ENCODE measurements around the gene TTC7B.

The TTC7B gene

DNA sequence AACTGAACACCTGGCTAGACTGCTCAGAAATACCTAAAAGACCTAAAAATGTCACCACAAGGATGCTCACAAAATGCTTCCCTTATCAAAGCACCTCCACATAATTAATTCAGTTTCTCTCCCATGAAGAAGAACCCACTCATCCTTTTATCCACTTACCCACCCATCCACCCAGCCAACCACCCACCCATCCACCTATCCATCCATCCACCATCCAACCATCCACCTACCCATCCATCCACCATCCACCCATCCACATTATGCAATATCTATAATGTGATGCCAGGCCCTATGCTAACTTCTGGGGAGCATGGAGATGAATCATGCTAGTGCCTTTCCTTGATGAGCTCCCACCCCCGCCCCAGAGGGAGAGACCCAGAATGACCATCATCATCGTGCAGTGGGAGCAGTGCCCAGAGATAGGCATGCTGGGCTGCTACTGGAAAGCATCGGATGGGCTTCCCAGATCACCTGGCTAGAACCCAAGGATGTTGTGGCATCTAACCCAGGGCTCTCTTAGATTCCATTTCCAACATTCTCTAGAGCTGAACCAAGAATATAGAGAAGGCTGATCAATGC is 166.6 kb downstream of the TTC7B start:
- DNase-seq (ENCODE audit: low read depth in 1 of 2, low spot score in 1 of 2): no peak

DNA sequence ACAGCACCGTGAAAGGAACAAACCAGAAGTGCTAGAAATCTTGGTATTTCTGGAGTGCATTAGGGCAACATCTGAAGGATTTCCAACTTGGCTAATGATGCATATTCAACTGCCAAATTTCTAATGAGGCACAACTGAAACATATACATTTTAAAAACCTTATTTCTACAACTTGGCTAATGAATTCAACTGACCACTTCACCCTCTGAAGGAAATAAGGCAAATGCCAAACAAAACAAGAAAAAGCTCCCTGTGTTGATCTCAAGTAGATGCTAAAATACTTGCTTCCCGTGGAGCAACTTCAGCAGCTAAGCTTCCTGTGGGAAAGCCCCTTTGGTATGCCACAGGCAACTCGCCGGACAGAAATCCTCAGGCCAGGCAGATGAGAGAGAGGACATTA is 167.1 kb downstream of the TTC7B start:
- no peak for DNase-seq (ENCODE audit: low read depth in 1 of 2, low spot score in 1 of 2)

DNA sequence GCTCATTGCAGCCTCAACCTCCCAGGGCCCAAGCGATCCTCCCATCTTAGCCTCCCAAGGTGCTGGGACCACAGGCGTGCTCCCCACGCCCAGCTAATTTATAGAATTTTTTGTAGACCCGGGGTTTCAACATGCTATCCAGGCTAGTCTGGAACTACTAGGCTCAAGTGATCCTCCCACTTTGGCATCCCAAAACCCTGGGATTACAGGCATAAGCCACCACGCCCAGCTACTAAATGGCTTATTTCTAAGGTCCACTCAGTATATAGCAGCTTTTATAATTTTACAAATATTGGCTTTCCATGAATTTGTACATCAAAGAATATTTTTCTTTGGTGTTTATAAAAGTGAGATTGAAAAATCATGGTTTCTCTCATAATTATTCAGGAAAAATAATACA is 167.8 kb downstream of the TTC7B start:
- no peak for DNase-seq (ENCODE audit: low read depth in 1 of 2, low spot score in 1 of 2)

DNA sequence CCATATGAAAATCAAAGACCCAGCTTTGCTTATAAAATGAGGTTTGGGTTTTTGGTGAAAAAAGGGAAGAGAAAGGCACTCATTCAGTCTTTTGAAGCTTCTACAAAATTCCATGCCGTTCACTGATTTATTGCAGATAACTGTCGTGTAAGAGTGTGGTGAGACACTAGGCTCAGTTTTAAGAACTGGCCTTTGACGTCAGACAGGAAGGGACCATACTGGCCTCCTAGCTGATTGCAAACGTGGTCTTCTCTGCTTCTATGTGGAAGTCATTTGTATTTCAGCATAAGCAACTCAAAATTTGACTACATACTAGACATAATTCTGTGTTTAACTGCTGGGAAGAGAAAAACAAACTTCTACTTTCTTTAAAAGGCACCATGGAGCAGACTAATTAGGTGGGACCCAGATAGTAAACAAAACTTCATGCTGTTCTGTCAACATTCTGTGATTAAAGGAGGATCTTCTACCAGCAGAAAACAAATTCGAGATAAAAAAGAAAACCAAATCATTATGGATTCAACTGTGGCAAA is 168.7 kb downstream of the TTC7B start:
- DNase-seq (ENCODE audit: low read depth in 1 of 2, low spot score in 1 of 2): no peak

DNA sequence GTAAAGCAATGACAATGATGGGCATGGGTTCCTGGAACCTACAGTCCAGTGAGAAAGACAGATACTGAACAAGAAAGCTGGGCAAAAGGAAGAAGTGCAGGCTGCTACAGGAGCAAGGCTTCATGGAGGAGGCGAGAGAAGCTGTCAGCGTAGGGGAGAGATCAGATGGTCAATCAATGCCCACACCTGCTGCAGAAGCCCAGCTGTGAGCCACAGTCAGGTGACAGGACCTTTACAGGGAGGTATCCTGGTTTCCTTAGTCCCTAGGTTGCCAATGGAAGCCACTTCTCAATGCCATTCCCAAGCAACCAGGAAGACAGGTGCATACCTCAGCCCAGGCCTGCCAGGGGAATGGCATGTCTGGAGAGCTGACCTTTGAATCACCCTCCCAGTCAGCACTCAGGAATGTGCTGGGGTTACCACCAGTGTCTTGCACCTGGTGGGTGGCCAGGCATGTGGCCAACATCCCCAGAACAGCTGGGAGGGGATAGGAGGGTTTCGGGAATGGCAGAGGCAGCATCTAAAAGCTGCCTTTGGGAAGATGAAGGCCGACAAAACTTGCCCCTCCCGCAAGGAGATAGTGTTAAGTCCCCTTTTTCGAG is 170.3 kb downstream of the TTC7B start:
- DNase-seq (ENCODE audit: low read depth in 1 of 2, low spot score in 1 of 2): no peak

DNA sequence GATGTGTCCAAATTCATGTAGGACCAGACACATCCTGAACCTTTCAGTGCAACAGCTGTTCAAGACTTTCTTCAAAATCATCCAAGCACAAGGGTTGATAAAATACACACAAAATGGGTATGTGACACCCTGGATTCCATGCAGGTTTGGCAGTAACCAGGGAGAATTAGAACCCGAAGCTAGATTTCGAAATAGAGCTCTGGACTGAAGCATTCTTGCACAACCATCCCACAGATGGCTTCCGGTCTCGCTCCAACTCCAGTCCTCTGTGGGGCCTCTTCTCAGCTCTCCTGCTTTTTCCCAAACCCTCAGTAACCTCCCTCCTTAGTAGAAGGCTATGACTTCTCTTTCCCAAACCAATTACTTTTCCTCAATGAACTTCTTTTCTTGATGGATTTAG is 171.3 kb downstream of the TTC7B start:
- no peak for DNase-seq (ENCODE audit: low read depth in 1 of 2, low spot score in 1 of 2)

DNA sequence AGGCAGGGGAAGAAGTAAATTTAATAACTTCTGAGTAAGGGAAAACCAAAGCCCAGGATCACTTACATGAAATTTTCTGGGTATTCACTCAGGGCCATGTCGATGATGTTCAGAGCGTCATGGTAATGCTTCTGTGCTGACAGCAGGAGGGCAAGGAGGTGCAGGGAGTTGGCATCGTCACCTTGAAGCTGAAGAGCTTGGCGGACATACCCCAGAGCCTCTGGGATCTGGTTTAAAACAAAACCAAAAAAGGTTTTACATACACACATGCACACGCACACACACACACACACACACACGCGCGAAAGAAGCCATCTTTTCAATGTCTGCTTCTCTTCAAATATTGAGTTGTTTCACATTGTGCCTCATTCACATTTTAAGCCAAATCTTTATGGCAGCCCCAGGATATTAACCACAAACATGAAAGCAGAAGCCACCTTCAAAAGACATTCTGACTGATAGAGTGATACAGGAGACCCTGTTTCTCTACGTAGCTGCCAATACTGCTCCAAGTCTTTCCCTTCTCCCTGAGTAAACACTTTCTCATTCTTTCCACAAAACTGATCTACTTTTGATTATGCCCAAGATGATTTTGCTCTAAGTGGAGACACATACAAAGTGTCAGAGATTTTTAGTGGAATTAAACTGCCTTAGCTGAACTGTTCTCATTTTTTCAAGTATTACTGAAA is 172.1 kb downstream of the TTC7B start:
- DNase-seq (ENCODE audit: low read depth in 1 of 2, low spot score in 1 of 2): no peak

DNA sequence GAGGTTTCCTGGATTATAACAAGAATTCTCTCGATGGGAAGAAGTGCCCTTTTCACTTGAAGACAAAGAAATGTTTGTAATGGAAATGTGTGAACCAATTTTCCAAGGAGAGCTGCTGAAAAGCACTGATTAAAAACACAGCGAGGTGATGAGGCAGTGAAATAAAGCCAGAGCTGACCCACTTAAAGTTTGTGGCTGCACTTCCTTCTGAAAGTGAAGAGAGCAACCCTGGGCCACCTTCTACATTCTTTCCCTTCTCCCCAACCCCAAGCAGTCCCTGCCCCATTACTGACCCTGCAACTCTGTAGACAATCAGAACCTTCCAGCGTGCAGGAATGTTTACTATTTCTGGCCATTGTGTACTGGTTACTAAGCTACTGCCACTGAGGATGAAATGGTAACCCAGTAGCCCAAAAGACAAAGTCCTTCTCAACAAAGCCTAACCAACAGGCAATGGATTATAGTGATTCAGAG is 173.9 kb downstream of the TTC7B start:
- DNase-seq (ENCODE audit: low read depth in 1 of 2, low spot score in 1 of 2): no peak

DNA sequence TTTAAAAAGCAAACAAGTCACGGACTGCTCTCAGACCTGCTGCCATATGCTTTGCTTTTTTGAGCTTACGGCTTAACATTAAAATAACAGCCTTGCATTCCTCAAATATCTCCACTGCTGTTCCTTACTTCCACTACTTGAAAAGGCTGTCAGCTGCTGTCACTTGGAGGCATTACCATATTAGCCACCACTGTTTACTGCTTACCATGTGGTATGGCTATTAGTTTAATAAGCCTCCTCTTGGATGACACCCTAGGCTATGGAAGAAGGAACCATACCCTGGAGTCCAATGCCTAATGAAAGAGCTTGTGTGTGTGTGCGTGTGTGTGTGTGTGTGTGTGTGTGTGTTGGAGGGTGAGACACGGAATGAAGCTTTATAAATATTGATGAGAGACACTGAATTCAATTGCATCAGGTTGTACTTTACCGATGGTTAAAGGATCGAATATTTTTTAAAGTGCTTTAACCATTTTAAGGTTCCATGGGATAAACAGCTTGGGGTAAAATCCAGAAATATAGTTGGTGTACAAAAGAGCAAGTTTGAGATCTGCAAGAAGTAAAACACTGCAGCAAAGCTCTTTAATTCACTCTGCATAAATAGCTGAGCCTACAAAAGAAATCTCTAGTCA is 174.5 kb downstream of the TTC7B start:
- no peak for DNase-seq (ENCODE audit: low read depth in 1 of 2, low spot score in 1 of 2)

DNA sequence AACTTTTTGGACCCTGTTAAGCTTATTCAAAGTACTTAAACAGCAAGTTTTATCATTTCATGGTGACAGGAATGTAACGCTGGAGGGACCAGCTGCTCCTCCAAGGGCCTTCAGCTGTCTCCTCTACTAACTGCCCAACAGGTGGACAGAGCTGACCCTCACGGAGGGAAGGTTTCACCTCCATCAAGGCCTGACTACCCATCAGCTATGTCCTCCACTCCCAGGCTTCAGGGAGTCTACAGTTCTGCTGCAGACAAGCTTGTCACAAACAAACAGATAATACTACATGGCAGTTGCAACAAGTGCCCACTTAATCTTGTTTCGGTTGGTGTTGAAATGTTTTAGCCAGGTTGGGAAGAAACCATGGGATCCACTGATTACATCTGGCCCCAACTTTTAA is 175.1 kb downstream of the TTC7B start:
- no peak for DNase-seq (ENCODE audit: low read depth in 1 of 2, low spot score in 1 of 2)

DNA sequence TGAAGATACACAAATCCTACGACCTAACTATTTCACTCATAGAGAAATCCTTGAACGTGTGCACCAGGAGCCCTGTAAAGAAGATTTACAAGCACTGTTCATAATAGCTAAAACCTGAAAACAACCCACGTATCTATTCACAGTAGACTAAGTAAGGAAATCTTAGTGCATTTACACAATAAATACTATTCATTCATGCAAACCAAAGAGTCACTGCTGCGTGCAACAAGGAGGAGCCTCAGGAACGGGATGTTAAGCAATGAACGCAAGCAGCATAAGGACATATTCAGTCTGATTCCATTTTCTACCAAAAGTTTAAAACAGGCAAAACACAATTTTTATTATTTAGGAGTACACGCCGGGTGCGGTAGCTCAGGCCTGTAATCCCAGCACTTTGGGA is 176.6 kb downstream of the TTC7B start:
- no peak for DNase-seq (ENCODE audit: low read depth in 1 of 2, low spot score in 1 of 2)

DNA sequence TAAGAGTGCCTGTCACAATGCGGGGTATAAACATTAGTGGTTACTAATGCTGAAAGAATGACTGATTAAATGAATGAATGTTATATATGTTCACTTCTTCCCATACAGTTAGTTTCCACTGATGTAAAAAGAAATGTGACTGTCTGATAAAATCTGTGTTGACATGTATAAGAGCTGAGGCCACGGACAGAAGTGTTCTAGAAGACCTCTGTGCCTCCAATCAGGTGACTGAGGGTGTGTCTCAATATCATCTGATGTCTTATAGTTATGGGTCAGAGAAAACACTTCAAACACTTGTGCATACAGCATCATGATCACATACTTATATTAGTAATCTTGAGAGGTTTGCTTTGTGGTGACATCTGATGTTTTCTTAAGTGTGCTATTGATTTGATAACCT is 183.4 kb downstream of the TTC7B start:
- no peak for DNase-seq (ENCODE audit: low read depth in 1 of 2, low spot score in 1 of 2)

DNA sequence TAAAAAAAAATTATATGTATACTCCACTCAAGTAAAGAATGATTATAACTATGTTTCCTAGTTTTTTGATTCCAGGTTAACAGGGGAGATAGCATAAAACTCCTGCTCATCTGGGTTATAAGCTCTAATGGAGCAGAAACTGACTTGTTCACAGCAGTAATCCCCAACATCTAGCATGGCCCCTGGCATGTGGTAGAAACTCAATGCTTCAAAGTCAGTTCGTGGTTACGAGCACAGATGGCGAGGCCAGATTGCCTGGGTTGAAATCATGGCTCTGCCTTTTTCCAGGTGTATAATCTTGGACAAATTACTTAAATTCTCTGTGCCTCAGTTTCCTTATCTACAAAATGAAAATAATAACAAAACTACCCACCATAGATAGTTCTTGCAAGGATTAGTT is 183.8 kb downstream of the TTC7B start:
- no peak for DNase-seq (ENCODE audit: low read depth in 1 of 2, low spot score in 1 of 2)

DNA sequence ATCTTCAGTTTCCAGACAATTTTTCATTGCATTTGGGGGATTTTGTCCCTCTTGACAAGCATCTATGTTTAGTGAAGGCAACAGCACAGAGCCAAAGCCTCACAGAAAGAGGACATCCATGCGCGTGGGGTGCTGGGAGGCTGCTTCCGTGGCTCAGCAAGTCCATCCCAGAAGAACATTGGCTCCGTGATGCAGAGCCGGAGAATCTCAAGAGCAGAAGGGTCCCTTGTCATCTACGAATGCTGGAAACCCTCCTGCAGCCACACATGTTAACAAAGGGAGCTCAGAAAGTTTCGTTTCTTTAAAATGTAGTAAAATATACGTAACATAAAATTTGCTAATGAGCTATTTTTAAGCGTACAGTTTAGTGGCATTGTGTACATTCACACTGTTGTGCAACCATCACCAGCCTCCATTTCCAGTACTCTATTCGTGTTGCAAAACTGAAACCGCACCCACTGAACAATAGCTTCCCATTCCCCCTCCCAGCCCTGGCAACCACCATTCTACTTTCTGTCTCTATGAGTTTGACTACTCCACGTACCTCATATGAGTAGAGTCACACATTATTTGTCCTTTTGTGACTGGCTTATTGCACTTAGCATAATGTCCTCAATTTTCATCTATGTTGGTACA is 185.9 kb downstream of the TTC7B start:
- DNase-seq (ENCODE audit: low read depth in 1 of 2, low spot score in 1 of 2): no peak

DNA sequence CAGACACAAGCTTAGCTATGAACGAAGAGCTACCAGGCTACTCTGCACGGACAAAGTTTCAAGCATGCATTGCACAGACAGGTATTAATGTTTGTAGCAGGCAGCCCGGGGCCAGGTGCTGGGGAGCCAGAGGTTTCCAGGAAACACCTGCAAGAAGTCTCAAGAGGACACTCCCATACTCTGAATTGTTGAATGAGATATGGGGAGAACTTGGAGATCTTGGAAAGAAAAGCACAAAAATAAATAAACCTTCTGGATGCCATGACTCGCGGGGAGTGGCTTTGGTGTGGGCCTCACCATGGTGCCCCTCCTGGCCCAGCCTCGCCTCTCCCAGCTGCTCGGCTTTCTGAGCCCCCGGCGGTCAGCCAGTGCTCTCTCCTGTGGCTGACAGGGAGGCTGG is 186.8 kb downstream of the TTC7B start:
- DNase-seq (ENCODE audit: low read depth in 1 of 2, low spot score in 1 of 2): no peak

DNA sequence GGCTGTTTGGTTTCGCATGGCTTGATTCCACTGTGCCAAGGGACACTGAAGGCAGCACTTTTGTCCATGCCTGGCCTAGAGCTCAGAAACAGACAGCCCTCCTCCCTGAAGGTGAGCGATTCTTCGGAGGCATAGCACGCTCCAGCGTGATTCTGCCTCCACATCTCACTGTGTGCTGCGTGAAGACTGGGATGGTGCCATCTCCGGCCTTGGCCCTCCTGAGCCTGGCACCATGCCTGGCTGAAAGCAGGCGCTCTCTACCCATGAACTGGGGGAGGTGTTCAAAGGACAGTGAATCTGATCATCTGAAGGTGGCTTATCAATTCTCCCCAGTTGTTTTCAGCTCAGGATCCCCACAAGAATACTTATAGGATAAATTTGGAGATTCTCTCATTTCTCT is 187.4 kb downstream of the TTC7B start:
- no peak for DNase-seq (ENCODE audit: low read depth in 1 of 2, low spot score in 1 of 2)

DNA sequence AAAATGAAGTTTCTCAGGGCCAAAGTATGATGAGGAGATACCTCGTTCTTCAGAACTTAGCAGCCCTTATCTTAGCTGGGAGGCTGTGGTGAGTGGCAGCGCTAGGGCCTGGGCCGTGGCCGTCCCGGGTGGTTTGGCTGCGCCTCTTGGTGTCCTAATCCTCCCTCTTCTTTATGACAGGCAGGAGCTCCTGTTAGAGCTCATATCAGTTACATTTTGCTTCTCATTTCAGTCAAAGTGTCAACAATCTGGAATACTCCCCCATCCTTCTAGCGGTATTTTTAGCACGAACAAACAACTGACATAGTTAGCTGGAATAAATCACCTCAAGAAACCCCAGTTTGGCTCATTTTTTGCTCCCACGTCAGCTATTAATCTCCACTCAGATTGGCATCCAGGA is 188.8 kb downstream of the TTC7B start:
- no peak for DNase-seq (ENCODE audit: low read depth in 1 of 2, low spot score in 1 of 2)

DNA sequence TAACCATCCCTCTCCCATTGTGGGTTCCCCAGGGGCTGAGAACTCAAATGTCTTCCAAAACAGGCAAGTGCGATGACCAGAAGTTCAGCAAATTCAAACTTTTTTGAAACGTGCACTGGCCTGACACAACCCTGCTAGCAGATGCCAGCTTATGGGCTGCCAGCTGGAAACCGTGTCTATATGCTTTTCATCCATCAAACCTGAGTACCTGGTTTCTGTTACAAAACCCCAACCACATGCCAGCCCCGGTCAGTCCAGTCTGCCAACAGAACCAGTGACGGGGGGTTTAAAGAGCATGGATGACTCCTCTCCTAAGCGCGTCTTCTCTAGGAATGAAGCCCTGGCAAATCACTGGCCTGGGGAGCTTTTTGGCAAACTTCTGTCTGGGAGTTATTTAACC is 189.7 kb downstream of the TTC7B start:
- no peak for DNase-seq (ENCODE audit: low read depth in 1 of 2, low spot score in 1 of 2)

DNA sequence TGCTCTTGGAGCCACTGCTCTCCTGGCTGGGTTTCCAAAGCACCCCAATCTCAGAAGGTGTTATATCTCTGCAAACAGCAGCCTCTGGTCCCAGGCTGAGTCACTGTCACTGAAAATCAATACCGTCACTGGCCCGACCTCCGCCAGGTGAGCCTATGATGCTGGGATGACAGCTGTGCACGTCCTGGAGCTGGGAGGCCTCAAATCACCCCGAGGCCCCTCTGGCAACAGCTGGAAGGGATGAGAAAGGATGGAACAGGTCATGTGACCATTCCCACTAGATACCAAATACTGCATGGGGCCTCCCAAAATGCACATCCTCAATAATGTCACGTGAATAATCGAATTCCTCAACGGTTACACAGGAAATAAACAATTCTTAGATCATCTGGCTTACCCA is 190.8 kb downstream of the TTC7B start:
- DNase-seq (ENCODE audit: low read depth in 1 of 2, low spot score in 1 of 2): no peak

DNA sequence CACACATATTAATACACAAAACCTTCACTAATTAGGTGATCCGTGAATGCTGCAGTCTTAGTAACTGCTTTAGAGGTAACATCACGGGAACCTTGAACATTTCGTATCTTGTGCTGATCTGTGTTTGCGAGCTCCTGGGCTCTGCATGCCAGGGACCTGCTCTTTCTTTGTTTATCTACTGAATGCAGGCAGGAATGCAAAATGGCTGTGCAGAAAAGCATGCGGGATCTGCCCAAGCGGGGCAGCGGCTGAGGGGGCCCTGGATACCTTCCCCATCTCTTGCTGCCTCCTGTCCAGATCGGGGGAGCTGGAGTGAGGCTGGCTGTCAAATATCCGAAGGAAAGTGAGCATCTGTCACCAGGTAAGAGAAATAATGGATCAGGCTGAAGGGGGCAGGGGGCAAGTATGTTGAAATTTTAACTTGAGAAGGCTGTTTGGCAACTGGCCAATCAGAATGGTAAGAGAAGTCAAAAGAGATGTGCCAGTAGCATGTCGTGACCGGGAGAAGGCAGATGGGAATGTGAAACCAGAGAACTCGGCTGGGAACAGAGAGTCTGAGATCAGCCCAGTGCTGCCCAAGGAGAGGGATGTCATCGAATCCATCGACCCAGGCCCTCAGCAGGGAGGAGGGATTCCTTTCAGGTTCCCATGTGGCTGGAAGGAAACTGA is 191.4 kb downstream of the TTC7B start:
- no peak for DNase-seq (ENCODE audit: low read depth in 1 of 2, low spot score in 1 of 2)

DNA sequence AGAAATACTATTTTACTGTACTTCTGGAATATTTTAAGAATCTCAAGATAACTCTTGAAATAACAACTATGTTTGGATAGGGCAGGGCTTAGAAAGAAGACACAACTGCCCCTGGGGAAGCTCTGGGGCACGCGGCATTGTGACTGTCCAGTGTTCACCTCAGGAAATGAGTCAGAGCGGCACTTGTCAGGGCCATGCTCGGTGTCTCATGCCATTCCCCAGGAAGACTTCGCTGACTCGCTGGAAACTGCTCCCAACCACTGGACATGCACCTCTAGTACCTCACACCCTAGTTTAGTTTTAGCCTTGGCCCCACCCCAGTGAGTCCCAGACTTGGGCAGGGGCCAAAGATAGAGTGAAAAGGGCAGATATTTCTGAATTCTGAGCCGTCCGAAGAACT is 192.0 kb downstream of the TTC7B start:
- no peak for DNase-seq (ENCODE audit: low read depth in 1 of 2, low spot score in 1 of 2)

Measured in activated T-helper 1 cell treated with anti-CD3 and anti-CD28 coated beads, Interleukin-2, amount 50 U/mL, for 16 hours (primary cell).